Breast epithelium (tissue), 3 donors: Measurements from ENCODE around the gene ZBTB48.

Experiments
- CTCF ChIP-seq, 3 donors: fragments of 450-650 bp; IDR thresholded peaks; one replicate each; pipeline ENCODE4 v1.5.1; 2016 to 2017; ENCODE audit warnings: antibody characterized with exemption in 3 of 3, mild to moderate bottlenecking in 3 of 3, moderate library complexity in 3 of 3
- POLR2A ChIP-seq: fragments of 450-650 bp; IDR thresholded peaks from one replicate; pipeline ENCODE4 v1.6.1; 2016; ENCODE audit warnings: antibody characterized with exemption, mild to moderate bottlenecking, moderate library complexity
- POLR2AphosphoS5 ChIP-seq, 3 donors: sonication (generic); formaldehyde crosslinking; IDR thresholded peaks; one replicate each; pipeline ENCODE4 v1.6.1; 2017; ENCODE audit warnings: antibody characterized with exemption in 3 of 3

- TF ChIP-seq CTCF (IDR thresholded peaks at IDR 0.05) (no peak), POLR2A (no peak), POLR2AphosphoS5 (IDR thresholded peaks at IDR 0.05) (no peak)
Observed at GRCh38 chr1:6572653-6573383, 7.0 kb upstream of the ZBTB48 start.
